NCI-H128 (cell line): ENCODE data around the gene IGIP.

ENCODE experiments used
- DNase-seq: peaks from one replicate; lab custom pipeline; 2025; ENCODE audit not compliant: unreplicated experiment; lab: John Stamatoyannopoulos, UW

The IGIP gene

DNA sequence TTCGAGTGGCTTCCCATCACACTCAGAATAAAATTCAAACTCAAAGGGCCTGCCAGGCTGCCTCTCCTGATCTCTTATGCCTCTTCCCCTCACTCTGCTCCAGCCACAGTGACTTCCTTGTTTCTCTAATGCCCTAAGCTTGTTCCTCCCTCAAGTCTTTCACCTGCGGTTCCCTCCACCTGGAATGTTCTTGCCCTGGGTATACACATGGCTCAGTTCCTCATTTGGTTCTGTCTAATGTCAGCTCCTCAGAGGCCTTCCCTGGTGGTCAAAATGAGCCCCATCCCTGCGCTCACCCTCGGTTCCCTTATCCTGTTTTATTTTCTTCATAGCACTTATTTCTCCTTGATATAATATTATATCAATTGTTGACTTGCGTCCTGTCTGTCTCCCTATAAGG lies 36.5 kb downstream of the IGIP start:
- no peak for DNase-seq

- no peak for DNase-seq
Measured at GRCh38 chr5:140162781-140163180, 37.0 kb downstream of the IGIP start.

DNA sequence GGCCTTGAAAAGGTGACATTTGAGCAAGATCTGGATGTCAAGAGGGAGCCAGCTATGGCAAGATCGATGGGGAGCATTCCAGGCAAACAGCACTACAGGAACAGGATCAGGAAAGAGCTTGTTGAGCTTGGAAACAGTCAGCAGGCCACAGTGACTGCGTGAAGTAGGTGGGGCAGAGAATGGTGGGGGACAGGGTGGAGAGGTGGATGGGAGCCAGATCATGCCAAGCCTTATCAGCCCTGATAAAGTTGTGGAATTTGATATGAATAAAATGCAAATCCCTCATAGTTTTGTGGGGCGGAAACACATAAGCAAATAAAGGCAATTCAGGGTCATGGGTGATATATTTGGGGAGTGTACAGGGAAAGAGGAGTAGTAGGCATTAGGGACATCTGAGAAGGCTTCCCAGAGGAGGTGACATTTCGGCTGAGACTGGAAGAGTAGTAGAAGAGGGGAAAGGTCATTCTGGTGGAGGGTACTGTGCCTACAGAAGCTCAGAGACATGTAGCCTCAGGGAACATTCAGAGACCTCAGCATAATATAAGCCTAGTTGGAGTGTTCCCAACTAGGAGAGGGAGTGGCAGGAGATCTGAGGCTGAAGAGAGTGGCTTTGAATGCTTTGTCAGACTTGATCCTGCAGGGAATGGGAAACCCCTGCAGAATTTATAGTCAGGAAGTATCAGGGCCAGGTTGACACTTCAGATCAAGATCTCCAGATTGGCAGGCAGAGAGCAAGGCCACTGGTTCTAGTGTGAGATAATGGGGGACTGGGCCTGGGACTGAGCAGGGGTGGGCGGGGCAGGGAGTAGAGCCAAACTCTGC lies 39.6 kb downstream of the IGIP start:
- no peak for DNase-seq

DNA sequence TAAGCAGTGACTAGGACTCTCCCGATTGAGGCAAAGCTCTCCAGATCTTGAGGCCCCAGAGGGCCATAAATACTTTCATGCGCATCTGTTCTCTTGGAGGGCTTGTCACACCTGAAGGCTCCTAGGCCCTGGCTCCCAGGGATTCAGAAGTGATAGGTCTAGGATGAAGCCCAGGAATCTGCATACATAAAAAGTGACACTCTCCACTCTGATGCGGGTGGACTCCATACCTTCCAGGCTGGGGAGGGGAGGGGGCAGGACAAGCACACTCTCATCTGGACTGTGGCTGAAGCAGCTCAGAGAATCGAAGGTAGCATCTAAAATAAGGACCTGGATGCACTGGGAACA lies 40.2 kb downstream of the IGIP start:
- DNase-seq, result no peak

DNA sequence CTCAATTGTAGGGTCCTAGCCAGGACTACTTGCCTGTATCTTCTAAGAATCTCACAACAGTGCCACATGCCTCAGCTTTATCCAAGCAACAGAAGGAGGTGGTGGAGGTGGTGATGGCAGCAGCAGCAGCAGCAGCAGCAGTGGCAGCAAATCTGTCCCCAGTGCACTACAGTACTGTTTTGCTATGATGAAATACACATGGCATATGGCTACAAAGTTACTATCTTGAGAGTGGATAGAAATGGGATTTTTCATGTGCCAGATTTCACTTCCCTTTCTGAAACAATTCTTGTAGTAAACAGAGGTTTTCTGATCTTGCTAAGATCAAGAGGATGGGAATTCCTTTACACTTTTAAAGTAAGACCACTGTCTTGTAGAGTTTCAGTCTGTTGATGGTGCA lies 41.2 kb downstream of the IGIP start:
- no peak for DNase-seq

GRCh38 chr5:140168371-140168770 lies 42.6 kb downstream of the IGIP start:
- no peak for DNase-seq

GRCh38 chr5:140169410-140169809 lies 43.7 kb downstream of the IGIP start:
- DNase-seq, result no peak

GRCh38 chr5:140172483-140172882 lies 46.7 kb downstream of the IGIP start:
- DNase-seq, result no peak

DNA sequence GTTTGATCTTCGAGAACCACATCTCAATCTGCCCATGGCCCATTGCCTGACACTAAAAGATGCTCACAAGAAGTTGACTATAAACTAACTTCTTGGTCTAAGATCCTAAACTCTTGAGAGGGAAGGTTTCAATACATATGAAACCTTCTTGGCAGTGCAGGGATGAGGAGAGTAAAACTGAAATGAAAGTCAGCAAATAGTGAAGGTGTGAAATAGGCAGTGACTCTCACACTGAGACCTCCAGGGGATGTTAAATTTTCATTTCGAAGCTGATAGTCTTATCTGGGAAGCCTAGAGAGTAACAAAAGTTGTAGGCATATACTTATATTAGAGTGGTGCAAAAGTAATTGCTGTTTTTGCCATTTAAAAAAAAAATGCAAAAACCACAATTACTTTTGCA lies 48.3 kb downstream of the IGIP start:
- DNase-seq, result no peak

GRCh38 chr5:140174465-140175366 lies 49.0 kb downstream of the IGIP start, which contains the start of gene CYSTM1:
Gene CYSTM1, plus strand, starts transcription at chr5:140175188. Its CDS starts 19,278 bp downstream, at chr5:140194466.
- DNase-seq, result peak; percentile 92

DNA sequence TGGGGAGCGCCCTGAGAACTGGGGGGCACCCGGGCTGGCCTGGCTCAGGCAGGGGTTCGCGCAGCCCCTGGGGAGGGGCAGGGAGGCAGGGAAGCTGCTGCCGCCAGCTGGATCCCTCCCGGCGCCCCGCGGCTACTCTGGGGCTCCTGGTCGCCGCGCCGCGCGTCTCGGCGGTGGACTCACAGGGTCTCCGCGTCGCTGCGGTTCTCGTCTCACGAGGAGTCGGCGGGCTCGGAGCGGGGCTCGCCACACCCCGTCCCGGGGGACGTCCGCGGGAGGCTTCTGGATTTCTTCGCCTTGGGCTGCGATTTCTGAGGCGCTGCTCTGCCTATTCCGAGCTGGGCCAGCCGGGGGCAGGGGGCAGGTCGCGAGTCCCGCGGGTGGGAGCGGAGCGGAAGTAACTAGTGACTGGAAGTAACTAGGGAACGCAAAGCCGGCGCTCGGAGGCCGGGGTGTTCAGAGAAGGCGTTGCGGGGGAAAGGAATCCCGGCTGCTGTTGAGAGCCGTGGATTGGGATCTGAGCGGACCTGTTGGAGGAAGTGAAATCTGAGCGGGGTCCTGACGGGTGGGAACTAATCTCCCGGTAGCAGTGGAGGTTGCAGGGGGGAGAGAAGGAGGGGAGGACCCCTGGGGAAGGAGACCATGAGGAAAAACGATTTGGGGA lies 49.8 kb downstream of the IGIP start:
- no peak for DNase-seq

- no peak for DNase-seq
Measured at GRCh38 chr5:140176031-140176387, 50.3 kb downstream of the IGIP start.

DNA sequence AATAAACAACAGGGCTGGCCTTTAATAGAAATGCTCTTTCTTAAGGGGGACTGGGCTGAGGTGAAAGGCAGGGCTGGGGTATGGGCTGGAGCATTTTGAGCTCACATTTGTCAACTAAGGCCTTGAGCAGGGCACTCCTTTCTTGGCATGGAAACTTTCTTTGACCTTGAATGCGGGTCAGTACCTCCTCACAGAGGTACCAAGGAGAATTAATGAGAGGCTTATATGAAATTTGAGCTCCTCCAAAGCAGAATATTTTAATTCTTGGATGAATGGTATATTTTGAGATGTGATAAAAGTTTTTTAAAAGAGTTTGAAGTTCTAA lies 52.3 kb downstream of the IGIP start:
- DNase-seq, result no peak

- DNase-seq, result no peak
Measured at GRCh38 chr5:140178482-140179116, 52.9 kb downstream of the IGIP start.
